ENCODE data around the gene RILPL1. TPM values are rescaled to one million over a fixed set of nuclear protein-coding genes. Genes with fewer than 3 reads are reported as not detected.
"Not testable (repeated sequence)": the region's sequence is repeated elsewhere in the genome, so short reads cannot be mapped to it uniquely, and the experiment has no call there.

RILPL1 gene
- total RNA-seq, 2 donors from 2014 or later: 2.1 to 2.6 TPM

DNA sequence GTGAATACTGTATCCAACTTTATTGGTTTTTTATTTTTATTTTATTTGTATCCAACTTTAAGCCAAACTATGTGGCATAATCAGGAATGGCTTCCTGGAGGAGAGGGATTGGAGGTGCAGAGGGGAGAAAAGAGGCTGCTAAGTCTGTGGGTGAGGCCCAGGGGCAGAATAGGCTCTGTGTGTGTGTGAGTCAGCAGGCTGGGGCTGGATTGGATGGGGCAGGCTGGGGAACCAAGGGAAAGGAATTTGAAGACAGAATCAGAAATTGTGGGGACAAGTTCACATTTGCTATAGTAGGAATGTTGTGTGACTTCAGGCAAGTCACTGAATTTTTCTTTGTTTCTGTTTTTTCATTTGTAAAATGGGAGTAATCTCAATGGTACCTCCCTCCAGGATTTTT lies 12.8 kb upstream of the RILPL1 start:
- H3K27me3 Mint-ChIP-seq: peaks cover 7 to 8% of the 10 kb centered on the region in 2 donors
- H3K4me1 Mint-ChIP-seq (ENCODE audit: low read depth in 2 of 2): no peaks in the 10 kb centered on the region
- H3K36me3 Mint-ChIP-seq: no peaks in the 10 kb centered on the region
- DNase-seq (ENCODE audit: low spot score) (no peak), ATAC-seq (no peak)
- no peaks in the 10 kb centered on the region for H3K9me3 Mint-ChIP-seq
- H3K4me3 Mint-ChIP-seq: no peak overlapping the region
- no peak overlapping the region for H3K27ac Mint-ChIP-seq

DNA sequence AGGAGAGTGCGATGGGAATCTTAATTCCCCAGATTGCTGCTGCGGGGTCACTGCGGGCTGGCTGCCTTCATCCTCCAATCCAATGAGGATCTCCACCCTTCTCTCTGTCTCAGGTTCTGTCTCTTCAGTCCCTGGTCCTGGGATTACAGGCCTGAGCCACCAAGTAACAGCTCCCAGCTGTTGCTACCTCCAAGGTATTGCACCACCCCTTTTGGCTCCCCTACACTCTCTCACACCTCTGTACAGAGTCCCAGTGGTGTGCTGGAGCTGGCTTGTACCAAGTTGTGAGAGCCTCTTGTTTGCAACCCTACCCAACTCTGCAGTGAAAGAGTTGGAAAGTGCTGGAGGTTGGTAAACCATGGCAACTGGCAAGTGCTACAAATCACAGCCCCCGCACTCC lies 10.0 kb upstream of the RILPL1 start:
- no peak for DNase-seq (ENCODE audit: low spot score)
- no peaks in the 10 kb centered on the region for H3K9me3 Mint-ChIP-seq
- H3K4me1 Mint-ChIP-seq (ENCODE audit: low read depth in 2 of 2): no peaks in the 10 kb centered on the region
- H3K27me3 Mint-ChIP-seq: peaks cover 6 to 8% of the 10 kb centered on the region in 2 donors
- H3K27ac Mint-ChIP-seq: peak overlapping the region in 1 of 2 donors; percentile 35
- no peak for ATAC-seq
- H3K36me3 Mint-ChIP-seq: no peaks in the 10 kb centered on the region
- H3K4me3 Mint-ChIP-seq: no peak overlapping the region

DNA sequence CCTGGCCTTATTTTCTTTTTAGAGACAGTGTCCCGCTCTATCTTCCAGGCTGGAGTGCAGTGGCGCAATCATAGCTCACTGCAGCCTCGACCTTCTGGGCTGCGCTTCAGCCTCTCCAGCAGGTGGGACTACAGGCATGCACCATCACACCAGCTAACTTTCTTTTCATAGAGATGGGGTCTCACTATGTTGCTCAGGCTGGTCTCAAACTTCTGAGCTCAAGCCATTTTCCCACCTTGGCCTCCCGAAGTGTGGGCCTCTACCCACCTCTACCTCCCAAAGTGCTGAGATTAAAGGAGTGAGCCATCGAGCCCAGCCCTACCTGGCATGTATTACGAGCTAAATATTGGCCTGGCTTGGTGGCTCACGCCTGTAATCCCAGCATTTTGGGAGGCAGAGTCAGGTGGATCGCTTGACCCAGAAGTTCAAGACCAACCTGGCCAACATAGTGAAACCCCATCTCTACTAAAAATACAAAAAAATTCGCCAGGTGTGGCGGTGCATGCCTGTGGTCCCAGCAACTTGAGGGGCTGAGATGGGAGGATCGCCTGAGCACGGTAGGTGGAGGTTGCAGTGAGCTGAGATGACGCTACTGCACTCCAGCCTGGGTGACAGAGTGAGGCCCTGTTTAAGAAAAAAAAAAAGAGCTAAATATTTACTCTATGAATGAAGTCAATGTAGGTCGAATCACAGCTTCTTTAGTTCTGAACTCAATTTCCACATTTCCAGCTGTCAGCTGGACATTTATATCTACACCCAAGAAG lies 7.6 kb upstream of the RILPL1 start:
- Mint-ChIP-seq H3K9me3 (no peaks in the 10 kb centered on the region), H3K4me1 (ENCODE audit: low read depth in 2 of 2) (no peaks in the 10 kb centered on the region), H3K4me3 (no peak overlapping the region), H3K27me3 (peaks cover 0 to 7% of the 10 kb centered on the region in 2 donors), H3K27ac (no peak overlapping the region), H3K36me3 (no peaks in the 10 kb centered on the region)
- no peak for DNase-seq (ENCODE audit: low spot score)
- ATAC-seq: no peak

DNA sequence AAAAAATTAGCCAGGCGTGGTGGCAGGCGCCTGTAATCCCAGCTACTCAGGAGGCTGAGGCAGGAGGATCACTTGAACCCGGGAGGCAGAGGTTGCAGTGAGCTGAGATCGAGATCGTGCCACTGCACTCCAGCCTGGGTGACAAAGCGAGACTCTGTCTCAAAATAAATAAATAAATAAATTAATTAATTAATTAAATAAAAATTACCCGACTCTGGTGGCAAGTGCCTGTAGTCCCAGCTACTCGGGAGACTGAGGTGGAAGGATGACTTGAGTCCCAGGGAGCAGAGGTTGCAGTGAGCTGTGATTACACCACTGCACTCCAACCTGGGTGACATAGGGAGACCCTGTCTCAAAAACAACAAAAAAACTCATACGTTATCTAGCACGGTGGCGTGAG lies 2.4 kb upstream of the RILPL1 start:
- DNase-seq (ENCODE audit: low spot score); H3K4me3 Mint-ChIP-seq; ATAC-seq; H3K27ac Mint-ChIP-seq; H3K4me1 Mint-ChIP-seq (ENCODE audit: low read depth in 2 of 2); H3K9me3 Mint-ChIP-seq; H3K36me3 Mint-ChIP-seq; H3K27me3 Mint-ChIP-seq: not testable (repeated sequence)

DNA sequence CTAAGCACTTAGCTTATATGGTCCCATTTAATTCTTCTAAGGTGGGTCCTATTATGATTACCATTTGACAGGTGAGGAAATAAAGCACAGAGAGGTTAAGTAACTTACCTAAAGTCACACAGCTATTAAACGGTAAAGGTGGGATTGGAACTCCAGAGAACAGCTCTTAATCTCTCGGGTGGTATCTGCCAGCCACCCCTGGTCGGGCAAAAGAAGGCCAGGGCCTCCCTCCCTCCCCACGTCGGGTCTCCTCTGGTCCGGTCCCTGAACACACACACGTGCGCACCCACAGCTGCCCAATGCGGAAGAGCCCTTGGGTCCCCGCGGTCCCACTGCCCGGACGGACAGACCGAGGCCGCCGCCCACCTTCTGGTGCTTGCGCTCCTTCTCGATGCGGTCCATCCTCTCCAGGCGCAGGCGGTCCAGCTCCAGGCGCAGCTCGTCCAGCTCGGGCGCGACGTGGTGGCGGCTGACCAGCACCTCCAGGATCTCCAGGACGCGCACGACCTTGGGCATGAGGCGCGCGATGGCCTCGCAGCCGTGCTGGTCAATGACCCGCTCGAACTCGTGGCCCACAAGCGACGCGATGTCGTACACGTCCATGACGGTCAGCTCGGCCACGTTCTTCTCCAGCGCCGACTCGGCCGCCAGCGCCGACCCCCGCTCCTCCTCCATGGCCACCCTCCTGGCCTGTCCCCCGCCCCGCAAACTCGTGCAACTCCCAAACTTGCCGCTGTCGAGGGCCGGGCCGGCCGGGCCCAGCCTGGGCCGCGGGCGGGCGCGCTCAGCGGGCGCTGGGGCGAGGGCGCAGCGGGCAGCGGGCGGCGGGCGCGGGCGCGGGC lies 490 bp downstream of the RILPL1 start:
- ATAC-seq (no peak), DNase-seq (ENCODE audit: low spot score) (no peak)
- Mint-ChIP-seq H3K4me1 (ENCODE audit: low read depth in 2 of 2) (peaks cover 8 to 13% of the 10 kb centered on the region in 2 donors), H3K4me3 (peak overlapping the region; percentile 77), H3K27me3 (peaks cover 0 to 2% of the 10 kb centered on the region in 2 donors), H3K9me3 (no peaks in the 10 kb centered on the region), H3K27ac (peak overlapping the region in 1 of 2 donors; percentile 57), H3K36me3 (no peaks in the 10 kb centered on the region)

DNA sequence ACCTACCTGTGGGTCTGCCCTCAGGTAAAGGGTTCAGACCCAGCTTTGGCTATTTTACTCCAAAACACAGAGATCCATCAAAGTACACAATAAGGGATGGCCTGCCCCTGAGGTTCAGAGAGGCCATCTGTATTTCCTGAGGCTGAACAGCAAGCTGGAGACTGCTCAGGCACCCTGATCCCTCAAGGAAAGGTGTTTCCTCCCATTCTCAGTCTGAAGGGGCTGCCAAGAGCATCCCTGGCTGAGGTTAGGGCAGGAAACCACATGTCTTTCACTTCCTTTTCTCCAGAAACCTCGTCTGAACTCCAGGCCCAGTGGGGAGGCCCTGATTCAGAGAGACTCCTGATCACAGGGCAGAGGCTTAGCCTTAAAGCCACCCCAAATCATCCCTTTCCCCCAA lies 1.5 kb downstream of the RILPL1 start:
- Mint-ChIP-seq H3K27ac (peak overlapping the region in 1 of 2 donors; percentile 57), H3K9me3 (no peaks in the 10 kb centered on the region), H3K27me3 (no peaks in the 10 kb centered on the region), H3K4me3 (peak overlapping the region; percentile 77), H3K4me1 (ENCODE audit: low read depth in 2 of 2) (peaks cover 8 to 13% of the 10 kb centered on the region in 2 donors), H3K36me3 (no peaks in the 10 kb centered on the region)
- ATAC-seq: no peak
- no peak for DNase-seq (ENCODE audit: low spot score)

DNA sequence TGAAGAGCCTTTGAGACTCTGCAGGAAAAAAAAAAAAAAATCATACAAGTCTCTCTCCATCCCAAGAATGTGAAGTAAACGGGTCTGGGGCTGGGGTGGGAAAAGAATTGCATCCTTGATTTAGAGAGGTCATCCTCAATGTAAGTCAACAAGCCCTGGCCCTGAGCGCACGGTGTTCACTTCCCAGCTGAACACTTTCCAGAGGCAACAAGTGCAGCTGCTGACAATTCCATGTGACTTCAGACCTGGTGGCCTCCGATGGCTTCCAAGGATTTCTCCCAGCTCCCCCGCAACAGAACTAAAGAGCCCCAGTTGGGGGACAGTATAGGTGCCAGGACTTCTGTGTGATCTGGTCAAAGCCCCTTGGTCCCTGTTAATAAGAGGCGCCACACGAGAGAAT lies 2.4 kb downstream of the RILPL1 start:
- Mint-ChIP-seq H3K9me3 (no peaks in the 10 kb centered on the region), H3K36me3 (no peaks in the 10 kb centered on the region)
- no peak for ATAC-seq

DNA sequence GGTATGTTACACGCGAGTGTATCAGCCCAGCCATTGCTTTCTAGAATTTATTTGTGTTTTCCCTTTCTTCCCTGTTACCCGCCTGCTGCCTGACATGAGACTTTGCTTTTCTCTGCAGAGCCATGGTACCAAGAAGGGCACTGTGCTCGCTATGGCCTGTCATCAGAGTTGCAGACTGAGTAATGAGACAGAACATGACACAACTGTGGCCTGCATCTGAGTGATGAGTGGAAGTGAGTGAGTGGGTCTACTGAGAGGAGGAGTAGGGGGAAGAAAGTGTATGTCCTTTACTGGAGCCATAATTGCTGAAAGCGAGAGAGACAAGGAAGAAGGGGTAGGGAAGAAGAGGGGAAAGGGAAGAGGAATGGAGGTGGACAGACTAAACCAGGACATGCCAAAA lies 2.9 kb downstream of the RILPL1 start:
- Mint-ChIP-seq H3K36me3 (no peaks in the 10 kb centered on the region), H3K4me3 (no peak overlapping the region), H3K4me1 (ENCODE audit: low read depth in 2 of 2) (peaks cover 8 to 13% of the 10 kb centered on the region in 2 donors), H3K27ac (no peak overlapping the region), H3K27me3 (no peaks in the 10 kb centered on the region), H3K9me3 (no peaks in the 10 kb centered on the region)
- no peak for ATAC-seq
- DNase-seq (ENCODE audit: low spot score): no peak

More for the DNA sequence above, 2.4 kb downstream of the RILPL1 start:
- peaks cover 8 to 13% of the 10 kb centered on the region in 2 donors for H3K4me1 Mint-ChIP-seq (ENCODE audit: low read depth in 2 of 2)
- H3K27ac Mint-ChIP-seq: no peak overlapping the region
- no peak overlapping the region for H3K4me3 Mint-ChIP-seq
- H3K27me3 Mint-ChIP-seq: no peaks in the 10 kb centered on the region
- DNase-seq (ENCODE audit: low spot score): no peak

DNA sequence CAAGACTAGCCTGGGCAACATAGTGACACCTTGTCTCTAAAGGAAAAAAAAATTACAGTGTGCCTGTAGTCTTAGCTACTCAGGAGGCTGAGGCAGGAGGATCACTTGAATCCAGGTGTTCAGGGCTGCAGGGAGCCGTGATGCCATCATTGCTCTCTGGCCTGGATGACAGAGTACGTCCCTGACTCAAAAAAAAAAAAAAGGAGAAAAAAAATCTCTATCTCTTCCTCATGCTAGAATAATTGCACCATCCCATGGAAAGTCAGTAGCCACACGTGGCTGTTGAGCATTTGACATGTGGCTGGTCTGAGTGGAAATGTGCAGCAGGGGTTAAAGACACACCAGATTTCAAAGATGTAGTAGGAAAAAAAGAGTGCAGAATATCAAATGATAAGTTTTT lies 3.8 kb downstream of the RILPL1 start:
- Mint-ChIP-seq H3K27ac (no peak overlapping the region), H3K4me3 (no peak overlapping the region), H3K4me1 (ENCODE audit: low read depth in 2 of 2) (peaks cover 8 to 13% of the 10 kb centered on the region in 2 donors), H3K27me3 (no peaks in the 10 kb centered on the region), H3K9me3 (no peaks in the 10 kb centered on the region), H3K36me3 (no peaks in the 10 kb centered on the region)
- ATAC-seq: no peak
- no peak for DNase-seq (ENCODE audit: low spot score)

DNA sequence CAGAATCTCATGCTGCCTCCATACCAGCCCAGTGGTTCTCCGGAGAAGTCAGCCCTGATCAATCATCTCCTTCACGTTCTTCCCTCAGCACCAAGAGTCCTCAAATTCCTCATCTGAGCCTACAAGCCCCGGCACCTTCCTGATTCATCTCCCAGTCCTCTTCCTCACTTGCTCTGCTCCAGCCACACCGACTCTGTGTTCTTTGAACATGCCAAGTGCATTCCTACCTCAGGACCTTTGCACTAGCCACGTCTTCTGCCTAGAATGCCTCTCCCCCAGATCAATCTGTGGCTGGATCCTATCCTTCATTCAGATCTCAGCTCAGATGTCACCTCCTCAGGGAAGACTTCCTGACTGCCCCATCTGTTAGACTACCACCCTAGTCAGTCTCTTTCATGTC lies 4.7 kb downstream of the RILPL1 start:
- Mint-ChIP-seq H3K36me3 (no peaks in the 10 kb centered on the region), H3K9me3 (no peaks in the 10 kb centered on the region), H3K4me3 (no peak overlapping the region), H3K27me3 (no peaks in the 10 kb centered on the region), H3K4me1 (ENCODE audit: low read depth in 2 of 2) (peaks cover 4 to 13% of the 10 kb centered on the region in 2 donors), H3K27ac (no peak overlapping the region)
- DNase-seq (ENCODE audit: low spot score): no peak
- no peak for ATAC-seq

DNA sequence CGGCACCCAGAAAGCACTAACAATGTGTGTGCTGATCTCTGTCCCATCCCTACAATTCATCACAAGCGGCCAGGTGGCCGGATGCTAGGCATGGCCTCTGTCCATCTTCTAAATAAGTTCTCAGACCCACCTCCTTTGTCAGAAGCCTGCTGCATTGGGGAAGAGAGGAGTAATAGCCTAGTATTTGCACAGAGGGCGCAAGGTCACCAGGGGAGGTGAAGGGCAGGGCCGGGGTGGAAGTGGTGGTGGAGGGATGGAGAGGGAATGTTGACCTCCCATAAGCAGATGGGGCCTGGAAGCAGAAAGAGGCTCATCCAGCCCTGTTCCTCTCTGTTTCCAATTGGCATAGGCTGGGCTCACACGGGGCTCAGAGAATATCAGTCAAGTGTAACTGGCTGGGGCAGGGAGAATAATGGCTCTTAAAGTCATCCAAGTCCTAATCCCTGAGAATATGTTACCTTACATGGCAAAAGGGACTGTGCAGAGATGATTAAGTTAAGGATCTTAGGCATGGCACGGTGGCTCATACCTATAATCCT lies 6.9 kb downstream of the RILPL1 start:
- peaks cover 0 to 5% of the 10 kb centered on the region in 2 donors for H3K4me1 Mint-ChIP-seq (ENCODE audit: low read depth in 2 of 2)
- H3K9me3 Mint-ChIP-seq: no peaks in the 10 kb centered on the region
- no peak overlapping the region for H3K27ac Mint-ChIP-seq
- ATAC-seq: no peak
- no peaks in the 10 kb centered on the region for H3K36me3 Mint-ChIP-seq
- no peaks in the 10 kb centered on the region for H3K27me3 Mint-ChIP-seq
- no peak for DNase-seq (ENCODE audit: low spot score)
- no peak overlapping the region for H3K4me3 Mint-ChIP-seq

DNA sequence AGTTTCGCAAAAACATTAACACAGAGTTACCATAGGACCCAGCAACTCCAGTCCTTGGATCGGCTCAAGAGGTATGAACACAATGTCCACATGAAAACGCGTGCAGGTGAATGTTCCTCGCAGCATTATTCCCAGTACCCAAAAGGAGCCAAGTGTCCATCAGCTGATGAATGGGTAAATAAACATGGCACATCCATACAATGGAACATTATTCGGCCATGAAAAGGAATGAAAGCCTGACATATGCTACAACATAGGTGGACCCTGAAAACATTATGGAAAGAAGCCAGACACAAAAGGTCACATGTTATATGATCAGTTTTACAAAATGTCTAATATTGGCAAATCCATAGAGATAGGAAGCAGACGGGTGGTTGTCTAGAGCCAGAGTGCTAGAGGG lies 9.1 kb downstream of the RILPL1 start:
- Mint-ChIP-seq H3K4me1 (ENCODE audit: low read depth in 2 of 2) (no peaks in the 10 kb centered on the region), H3K4me3 (no peak overlapping the region), H3K27ac (no peak overlapping the region), H3K27me3 (no peaks in the 10 kb centered on the region), H3K36me3 (no peaks in the 10 kb centered on the region), H3K9me3 (no peaks in the 10 kb centered on the region)
- DNase-seq (ENCODE audit: low spot score) (no peak), ATAC-seq (no peak)

DNA sequence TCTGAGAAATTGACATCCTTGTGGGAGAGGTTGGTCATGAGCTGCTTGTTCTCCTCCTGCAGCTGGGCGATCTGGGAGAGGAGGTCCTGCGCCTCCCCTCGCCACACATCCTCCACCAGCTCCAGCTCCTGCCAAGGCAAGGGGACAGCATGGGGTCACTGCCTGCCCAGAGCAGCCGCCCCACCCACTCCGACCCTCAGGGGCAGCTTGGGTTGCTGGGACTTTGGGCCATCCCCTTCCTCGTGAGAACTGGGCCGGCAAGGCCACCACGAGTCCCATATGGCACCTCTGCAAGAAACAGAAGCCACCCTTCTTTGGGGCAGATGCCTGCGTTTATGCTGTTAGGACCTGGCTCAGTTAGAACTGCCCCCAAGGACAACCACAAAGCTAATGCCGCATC lies 10.0 kb downstream of the RILPL1 start:
- H3K27ac Mint-ChIP-seq: no peak overlapping the region
- H3K27me3 Mint-ChIP-seq: no peaks in the 10 kb centered on the region
- no peaks in the 10 kb centered on the region for H3K4me1 Mint-ChIP-seq (ENCODE audit: low read depth in 2 of 2)
- DNase-seq (ENCODE audit: low spot score) (no peak), ATAC-seq (peak in 1 of 2 donors; percentile 24)
- no peaks in the 10 kb centered on the region for H3K9me3 Mint-ChIP-seq
- H3K4me3 Mint-ChIP-seq: no peak overlapping the region
- H3K36me3 Mint-ChIP-seq: no peaks in the 10 kb centered on the region

DNA sequence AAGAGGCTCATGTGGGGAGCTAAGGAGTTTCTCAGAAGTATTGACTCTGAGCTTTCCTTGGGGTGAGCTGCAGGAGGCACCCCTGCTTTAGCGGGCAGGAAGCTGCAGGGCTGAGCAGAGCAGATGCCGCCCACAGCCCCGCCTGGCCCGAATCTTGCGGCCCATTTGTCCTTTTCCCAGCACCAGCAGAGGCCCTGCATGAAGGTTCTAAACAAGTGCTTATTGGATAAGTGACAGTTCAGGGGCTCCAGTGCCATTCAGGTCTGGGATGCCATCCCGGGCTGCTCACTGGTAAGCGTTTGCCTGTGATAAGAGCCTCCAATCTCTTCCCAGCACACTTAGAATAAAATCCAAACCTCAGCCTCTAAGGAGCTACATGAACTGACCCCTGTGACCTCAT lies 11.4 kb downstream of the RILPL1 start:
- Mint-ChIP-seq H3K27ac (no peak overlapping the region), H3K27me3 (no peaks in the 10 kb centered on the region), H3K4me3 (no peak overlapping the region), H3K4me1 (ENCODE audit: low read depth in 2 of 2) (no peaks in the 10 kb centered on the region), H3K9me3 (no peaks in the 10 kb centered on the region), H3K36me3 (no peaks in the 10 kb centered on the region)
- DNase-seq (ENCODE audit: low spot score): no peak
- ATAC-seq: no peak

Data from natural killer cell treated with Interleukin-12 subunit alpha and Interleukin-12 subunit beta and Interleukin-15 and Interleukin-18, amount 100 ng/mL, for 72 hours (primary cell).